ENCODE data around the gene FOXO6. TPM values are rescaled to one million over a fixed set of nuclear protein-coding genes. Genes with fewer than 3 reads are reported as not detected.

Gene FOXO6
- 1.5 and 1.9 TPM in 2 replicates for total RNA-seq (2014; rRNA removed; shearing (Covaris generic))

- peak; percentile 99 for DNase-seq (ENCODE audit: low spot score)
Observed at GRCh38 chr1:41360786-41361494, at the start of gene FOXO6. Gene FOXO6, plus strand, starts transcription at chr1:41361434.

GRCh38 chr1:41312991-41313645 is 48.1 kb upstream of the FOXO6 start:
- no peak for DNase-seq (ENCODE audit: low spot score)

GRCh38 chr1:41313661-41314131 is 47.5 kb upstream of the FOXO6 start:
- DNase-seq (ENCODE audit: low spot score): peak; percentile 19

- no peak for DNase-seq (ENCODE audit: low spot score)
Observed at GRCh38 chr1:41314376-41315145, 46.7 kb upstream of the FOXO6 start.

GRCh38 chr1:41315146-41315822 is 46.0 kb upstream of the FOXO6 start:
- no peak for DNase-seq (ENCODE audit: low spot score)

- DNase-seq (ENCODE audit: low spot score): no peak
Observed at GRCh38 chr1:41315871-41316270, 45.4 kb upstream of the FOXO6 start.

- DNase-seq (ENCODE audit: low spot score): no peak
Observed at GRCh38 chr1:41317361-41317760, 43.9 kb upstream of the FOXO6 start.

GRCh38 chr1:41318135-41318534 is 43.1 kb upstream of the FOXO6 start:
- DNase-seq (ENCODE audit: low spot score): no peak

GRCh38 chr1:41319106-41319755 is 42.0 kb upstream of the FOXO6 start:
- DNase-seq (ENCODE audit: low spot score): no peak

- no peak for DNase-seq (ENCODE audit: low spot score)
Observed at GRCh38 chr1:41319807-41320711, 41.2 kb upstream of the FOXO6 start.

- DNase-seq (ENCODE audit: low spot score): no peak
Observed at GRCh38 chr1:41320895-41321676, 40.1 kb upstream of the FOXO6 start.

- DNase-seq (ENCODE audit: low spot score): no peak
Observed at GRCh38 chr1:41322101-41322661, 39.1 kb upstream of the FOXO6 start.

GRCh38 chr1:41322835-41323234 is 38.4 kb upstream of the FOXO6 start:
- peak; percentile 83 for DNase-seq (ENCODE audit: low spot score)

- no peak for DNase-seq (ENCODE audit: low spot score)
Observed at GRCh38 chr1:41323243-41323642, 38.0 kb upstream of the FOXO6 start.

GRCh38 chr1:41325801-41326200 is 35.4 kb upstream of the FOXO6 start:
- no peak for DNase-seq (ENCODE audit: low spot score)

- no peak for DNase-seq (ENCODE audit: low spot score)
Observed at GRCh38 chr1:41327383-41327999, 33.7 kb upstream of the FOXO6 start.

GRCh38 chr1:41328001-41328615 is 33.1 kb upstream of the FOXO6 start:
- no peak for DNase-seq (ENCODE audit: low spot score)
